WTC11 (cell line): Measurements from ENCODE around the gene OGDH. TPM values are rescaled to one million over a fixed set of nuclear protein-coding genes. Genes with fewer than 3 reads are reported as not detected.

Experiments
- ATAC-seq: fragments of 200-7000 bp; cut with Tn5 transposase; 2 replicates; pipeline ENCODE4 v1.10.0; 2021; ENCODE audit warnings: mild to moderate bottlenecking, moderate library complexity
- CTCF ChIA-PET: fragments of 300-600 bp; sonication (Branson Sonifier 250); formaldehyde crosslinking; loops from one replicate; lab custom pipeline; 2021; ENCODE audit warnings: antibody characterized with exemption; lab: Charles Lee
- POLR2A ChIA-PET: fragments of 350-600 bp; sonication (Branson Sonifier 250); formaldehyde crosslinking; loops from one replicate; lab custom pipeline; 2021; ENCODE audit warnings: antibody characterized with exemption; lab: Charles Lee
- DNase-seq: peaks from one replicate; pipeline ENCODE4 v3.0.0; 2021; ENCODE audit warnings: low spot score
- H3K27ac Mint-ChIP-seq: 2 replicates; pipeline ENCODE4 v1.8.0; 2021; ENCODE audit warnings: mixed read lengths
- H3K27me3 Mint-ChIP-seq: 2 replicates; pipeline ENCODE4 v1.8.0; 2021; ENCODE audit warnings: low read depth, mild to moderate bottlenecking, moderate library complexity, mixed read lengths
- H3K36me3 Mint-ChIP-seq: 2 replicates; pipeline ENCODE4 v1.8.0; 2021; ENCODE audit warnings: mixed read lengths
- H3K4me1 Mint-ChIP-seq: 2 replicates; pipeline ENCODE4 v1.8.0; 2022; ENCODE audit warnings: mixed read lengths
- H3K4me3 Mint-ChIP-seq: 2 replicates; pipeline ENCODE4 v1.8.0; 2021; ENCODE audit warnings: mild to moderate bottlenecking, moderate library complexity, mixed read lengths
- H3K9me3 Mint-ChIP-seq: 2 replicates; pipeline ENCODE4 v1.8.0; 2021; ENCODE audit warnings: mixed read lengths
- AR ChIP-seq: fragments of 250-450 bp; sonication (Bioruptor Pico); IDR thresholded peaks from 2 replicates; pipeline ENCODE4 v1.9.0; 2021; ENCODE audit warnings: mild to moderate bottlenecking
- ATF2 ChIP-seq: sonication (generic); formaldehyde crosslinking; IDR thresholded peaks from 2 replicates; pipeline ENCODE4 v1.8.1; 2022; ENCODE audit warnings: low read depth, missing genetic modification reagents, borderline replicate concordance
- CBFB ChIP-seq: sonication (generic); formaldehyde crosslinking; IDR thresholded peaks from 2 replicates; pipeline ENCODE4 v1.8.1; 2022; ENCODE audit warnings: mild to moderate bottlenecking, low read depth, missing genetic modification reagents
- NFYB ChIP-seq: sonication (generic); formaldehyde crosslinking; conservative IDR thresholded peaks from 2 replicates; pipeline ENCODE4 v1.8.0; 2022; ENCODE audit warnings: low read depth, missing genetic modification reagents
- STAT6 ChIP-seq: sonication (generic); formaldehyde crosslinking; conservative IDR thresholded peaks from 2 replicates; pipeline ENCODE4 v1.8.1; 2023; ENCODE audit warnings: mild to moderate bottlenecking, low read depth, missing genetic modification reagents, moderate library complexity
- ZNF317 ChIP-seq: sonication (generic); formaldehyde crosslinking; IDR thresholded peaks from 2 replicates; pipeline ENCODE4 v1.8.1; 2023; ENCODE audit warnings: low read depth, mild to moderate bottlenecking, moderate library complexity, missing genetic modification reagents, borderline replicate concordance
- ZNF425 ChIP-seq: fragments of 250-450 bp; sonication (Bioruptor Pico); conservative IDR thresholded peaks from 2 replicates; pipeline ENCODE4 v1.9.0; 2021; ENCODE audit warnings: mild to moderate bottlenecking
- ZNF532 ChIP-seq: fragments of 250-450 bp; sonication (Bioruptor Pico); IDR thresholded peaks from 2 replicates; pipeline ENCODE4 v1.9.0; 2021; ENCODE audit warnings: mild to moderate bottlenecking, borderline replicate concordance
- total RNA-seq: library from RNA; stranded (reverse); gene quantifications from 3 replicates; pipeline ENCODE4 v1.2.3, GENCODE V29; 2021

The OGDH gene
- total RNA-seq, 1 experiment from 2014 or later, result 79.6 TPM

- TF ChIP-seq ZNF532 (CRISPR knock-in tag) (no peak), ZNF425 (CRISPR knock-in tag) (no peak)
These were observed 23.1 kb upstream of the OGDH start (continued) for GRCh38 chr7:44583146-44583865.

- no peak overlapping the region for H3K4me3 Mint-ChIP-seq
- H3K27me3 Mint-ChIP-seq, result no peaks in the 10 kb centered on the region
- H3K9me3 Mint-ChIP-seq, result no peaks in the 10 kb centered on the region
- no peak for DNase-seq
- ChIA-PET CTCF (interaction anchor here (0.8 to 1.2 kb wide), 2 partner anchors 54 to 168 kb away, joined by 3 read pairs; no protein-coding TSS in a partner anchor), POLR2A (interaction anchor here (0.7 kb wide), 1 partner anchor 52 kb away, joined by 5 read pairs; no protein-coding TSS in a partner anchor)
- TF ChIP-seq ZNF317 (no peak), ATF2 (CRISPR knock-in tag) (no peak), AR (no peak), NFYB (CRISPR knock-in tag) (no peak), CBFB (CRISPR knock-in tag) (no peak), STAT6 (CRISPR knock-in tag) (no peak)
- TF ChIP-seq, all 79 proteins: peak for 0
- ATAC-seq, result no peak
- Mint-ChIP-seq H3K36me3 (no peaks in the 10 kb centered on the region), H3K4me1 (peaks cover under 1% of the 10 kb centered on the region), H3K27ac (peak overlapping the region; percentile 72; the same call in 1 of the 2 replicates)
These were observed 18.4 kb upstream of the OGDH start for GRCh38 chr7:44587843-44588711.
